GM12875 (cell line): ENCODE results near the gene USP14.

Experiments
- H3K4me3 ChIP-seq: one replicate; pipeline ENCODE4 v1.5.1; 2011; ENCODE audit warnings: low read depth, low read length, control low read depth
- TF ChIP-seq, protein P1 (sequence below): IDR thresholded peaks from 2 replicates; pipeline ENCODE4 v1.5.1; 2011; ENCODE audit warnings: low read depth, mild to moderate bottlenecking, control low read depth, inconsistent platforms, low read length, moderate library complexity, borderline replicate concordance; ENCODE audit not compliant: insufficient read depth

The USP14 gene

GRCh38 chr18:155688-156087, 2.7 kb upstream of the USP14 start:
- TF ChIP-seq, protein P1, sequence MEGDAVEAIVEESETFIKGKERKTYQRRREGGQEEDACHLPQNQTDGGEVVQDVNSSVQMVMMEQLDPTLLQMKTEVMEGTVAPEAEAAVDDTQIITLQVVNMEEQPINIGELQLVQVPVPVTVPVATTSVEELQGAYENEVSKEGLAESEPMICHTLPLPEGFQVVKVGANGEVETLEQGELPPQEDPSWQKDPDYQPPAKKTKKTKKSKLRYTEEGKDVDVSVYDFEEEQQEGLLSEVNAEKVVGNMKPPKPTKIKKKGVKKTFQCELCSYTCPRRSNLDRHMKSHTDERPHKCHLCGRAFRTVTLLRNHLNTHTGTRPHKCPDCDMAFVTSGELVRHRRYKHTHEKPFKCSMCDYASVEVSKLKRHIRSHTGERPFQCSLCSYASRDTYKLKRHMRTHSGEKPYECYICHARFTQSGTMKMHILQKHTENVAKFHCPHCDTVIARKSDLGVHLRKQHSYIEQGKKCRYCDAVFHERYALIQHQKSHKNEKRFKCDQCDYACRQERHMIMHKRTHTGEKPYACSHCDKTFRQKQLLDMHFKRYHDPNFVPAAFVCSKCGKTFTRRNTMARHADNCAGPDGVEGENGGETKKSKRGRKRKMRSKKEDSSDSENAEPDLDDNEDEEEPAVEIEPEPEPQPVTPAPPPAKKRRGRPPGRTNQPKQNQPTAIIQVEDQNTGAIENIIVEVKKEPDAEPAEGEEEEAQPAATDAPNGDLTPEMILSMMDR = no peak
- H3K4me3 ChIP-seq = no peak overlapping the region

- TF ChIP-seq, protein P1 = no peak
- no peak overlapping the region for H3K4me3 ChIP-seq
Observed at GRCh38 chr18:156514-157230, 1.7 kb upstream of the USP14 start.

DNA sequence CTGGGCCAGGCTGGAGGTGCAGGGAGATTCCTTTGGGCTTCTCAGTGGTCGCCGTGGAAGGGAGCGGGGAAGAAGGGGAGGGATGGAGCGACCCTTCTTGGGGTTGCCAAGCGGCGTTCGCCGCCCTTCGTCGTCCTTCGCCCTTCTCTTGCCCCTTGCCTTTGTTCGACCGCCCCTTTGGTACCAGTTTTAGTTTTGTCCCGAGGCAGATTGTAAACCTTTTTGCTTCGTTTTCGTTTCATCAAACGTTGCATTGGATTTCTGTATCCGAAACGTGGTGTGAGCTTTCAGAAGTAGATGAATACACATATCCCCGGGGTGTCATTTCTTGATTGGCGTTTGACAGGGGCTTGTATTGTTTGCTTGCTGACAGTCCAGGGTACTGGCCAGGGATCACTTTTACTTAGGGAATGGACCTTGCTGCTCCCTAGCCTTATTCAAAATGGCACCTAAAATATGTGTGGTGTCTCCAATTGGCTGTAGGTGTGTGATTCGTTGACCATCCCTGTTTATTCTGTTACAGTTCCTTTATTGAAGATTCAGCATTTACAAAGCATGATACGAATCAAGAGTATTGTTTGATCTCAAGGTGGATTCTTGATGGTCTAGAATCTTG, 788 bp downstream of the USP14 start:
- TF ChIP-seq, protein P1 = no peak
- peak overlapping the region; percentile 54 for H3K4me3 ChIP-seq

GRCh38 chr18:159933-160332, 1.6 kb downstream of the USP14 start:
- TF ChIP-seq, protein P1 = no peak
- no peak overlapping the region for H3K4me3 ChIP-seq

DNA sequence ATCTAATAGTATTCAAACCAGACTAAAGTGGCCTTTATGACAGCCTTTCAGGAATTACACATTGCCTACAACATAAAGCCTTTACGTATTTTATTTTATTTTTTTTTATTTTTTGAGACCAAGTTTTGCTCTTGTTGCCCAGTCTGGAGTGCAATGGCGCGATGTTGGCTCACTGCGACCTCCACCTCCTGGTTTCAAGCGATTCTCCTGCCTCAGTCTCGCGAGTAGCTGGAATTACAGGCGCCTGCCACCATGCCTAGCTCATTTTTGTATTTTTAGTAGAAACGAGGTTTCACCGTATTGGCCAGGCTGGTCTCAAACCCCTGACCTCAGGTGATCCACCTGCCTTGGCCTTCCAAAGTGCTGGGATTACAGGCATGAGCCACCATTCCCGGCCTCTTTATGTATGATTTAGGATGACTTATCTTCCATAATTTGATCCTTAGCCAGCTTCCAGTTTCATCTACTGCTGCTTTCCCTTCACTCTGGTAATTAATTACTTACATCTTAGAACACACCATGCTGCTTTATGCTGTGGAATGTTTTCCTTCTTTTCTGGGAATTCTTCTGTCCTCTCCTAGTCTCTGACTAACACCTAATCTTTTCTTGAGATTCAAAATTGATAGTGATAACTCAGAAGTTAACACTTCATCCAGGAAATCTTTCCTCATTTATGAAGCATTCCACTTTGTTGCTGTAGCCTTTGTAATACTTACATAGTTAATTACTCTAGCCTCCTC, 2.6 kb downstream of the USP14 start:
- no peak overlapping the region for H3K4me3 ChIP-seq
- TF ChIP-seq, protein P1 = no peak

DNA sequence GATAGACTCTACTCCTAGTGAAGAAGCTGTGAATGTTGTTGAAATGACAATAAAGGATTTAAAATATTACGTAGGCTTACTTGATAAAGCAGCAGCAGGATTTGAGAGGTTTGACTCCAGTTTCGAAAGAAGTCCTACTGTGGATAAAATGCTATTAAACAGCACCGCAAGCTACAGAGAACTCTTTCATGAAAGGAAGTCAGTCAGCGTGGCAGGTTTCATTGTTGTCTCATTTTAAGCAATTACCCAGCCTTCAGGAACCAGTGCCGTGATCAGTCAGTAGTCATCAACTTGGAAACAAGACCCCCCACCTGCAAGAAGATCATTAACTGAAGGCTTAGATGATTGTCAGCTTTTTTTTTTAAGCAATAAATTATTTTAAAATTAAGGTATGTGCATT, 14.0 kb downstream of the USP14 start:
- TF ChIP-seq, protein P1 = no peak
- no peak overlapping the region for H3K4me3 ChIP-seq
